HepG2 (cell line): Measurements from ENCODE around the gene ALKBH5. TPM values are rescaled to one million over a fixed set of nuclear protein-coding genes. Genes with fewer than 3 reads are reported as not detected.

Source experiments
- DPF2 ChIP-seq: sonication (generic); formaldehyde crosslinking; IDR thresholded peaks from 2 replicates; pipeline ENCODE4 v1.4.0; 2020; ENCODE audit warnings: mild to moderate bottlenecking, low read depth, missing genetic modification reagents, borderline replicate concordance
- HNRNPLL ChIP-seq: fragments of 200-400 bp; formaldehyde crosslinking; IDR thresholded peaks from 2 replicates; pipeline ENCODE4 v1.6.1; 2017; ENCODE audit warnings: mild to moderate bottlenecking, low read depth, low read length; ENCODE audit not compliant: poor library complexity, severe bottlenecking
- JDP2 ChIP-seq: sonication (generic); formaldehyde crosslinking; IDR thresholded peaks from 2 replicates; pipeline ENCODE4 v1.8.1; 2022; ENCODE audit warnings: missing genetic modification reagents, borderline replicate concordance
- KMT2A ChIP-seq: sonication (generic); formaldehyde crosslinking; IDR thresholded peaks from 2 replicates; pipeline ENCODE4 v1.4.0; 2020; ENCODE audit warnings: missing genetic modification reagents
- PHB2 ChIP-seq: fragments of 450-650 bp; IDR thresholded peaks from 2 replicates; pipeline ENCODE4 v1.6.1; 2018; ENCODE audit not compliant: partially characterized antibody
- PLRG1 ChIP-seq: fragments of 450-650 bp; conservative IDR thresholded peaks from 2 replicates; pipeline ENCODE4 v1.6.1; 2016
- RFXAP ChIP-seq: sonication (generic); formaldehyde crosslinking; IDR thresholded peaks from 2 replicates; pipeline ENCODE4 v1.4.0; 2020; ENCODE audit warnings: missing genetic modification reagents, borderline replicate concordance
- SALL1 ChIP-seq: sonication (generic); formaldehyde crosslinking; IDR thresholded peaks from 2 replicates; pipeline ENCODE4 v1.8.0; 2022; ENCODE audit warnings: mild to moderate bottlenecking, missing genetic modification reagents
- SNAI1 ChIP-seq: sonication (generic); formaldehyde crosslinking; IDR thresholded peaks from 2 replicates; pipeline ENCODE4 v1.5.0; 2020; ENCODE audit warnings: mild to moderate bottlenecking, missing genetic modification reagents, borderline replicate concordance
- ZNF224 ChIP-seq: sonication (generic); formaldehyde crosslinking; IDR thresholded peaks from 2 replicates; pipeline ENCODE4 v1.5.0; 2020; ENCODE audit warnings: mild to moderate bottlenecking, missing genetic modification reagents
- ZNF232 ChIP-seq: sonication (generic); formaldehyde crosslinking; IDR thresholded peaks from 2 replicates; pipeline ENCODE4 v1.4.0; 2020; ENCODE audit warnings: missing genetic modification reagents, borderline replicate concordance
- ZNF264 ChIP-seq: sonication (generic); formaldehyde crosslinking; IDR thresholded peaks from 2 replicates; pipeline ENCODE4 v1.4.0; 2020; ENCODE audit warnings: missing genetic modification reagents
- ZNF616 ChIP-seq: sonication (generic); formaldehyde crosslinking; IDR thresholded peaks from 2 replicates; pipeline ENCODE4 v1.5.0; 2020; ENCODE audit warnings: low read depth, mild to moderate bottlenecking, missing genetic modification reagents
- polyA plus RNA-seq, 8 experiments: library from polyadenylated mRNA; depleted of rRNA in 3 of 8; stranded (reverse) in 7 of 8; unstranded in 1 of 8; fragments of >200 nt; fragmentation: Illumina TruSeq in 4 of 8; extraction: Trizol in 4 of 8; gene quantifications; 2 replicates each; pipeline versions ENCODE4 v1.2.1 to v1.2.3, GENCODE V29; 2011 to 2016; ENCODE audit warnings: low read depth in 4 of 8, missing spikeins in 1 of 8, mixed read lengths in 1 of 8; ENCODE audit not compliant: insufficient read depth in 1 of 8
- total RNA-seq, 5 experiments: library from RNA; depleted of rRNA; stranded (reverse); fragments of >200 nt; fragmentation: Illumina TruSeq; extraction: Trizol; gene quantifications; 2 replicates each; pipeline ENCODE4 v1.2.3, GENCODE V29; 2016; ENCODE audit warnings: low read depth in 1 of 5
- TF ChIP-seq, protein P1 (sequence below): sonication (generic); formaldehyde crosslinking; IDR thresholded peaks from 2 replicates; pipeline ENCODE4 v1.8.1; 2022; ENCODE audit warnings: mild to moderate bottlenecking, missing genetic modification reagents
- TF ChIP-seq, protein P2 (sequence below), 2 experiments: fragments of 450-650 bp in 1 of 2; sonication (generic) in 1 of 2; formaldehyde crosslinking in 1 of 2; IDR thresholded peaks; 2 replicates each; pipeline versions ENCODE4 v1.6.1 to v1.8.0; 2016 to 2022; ENCODE audit warnings: antibody characterized with exemption in 1 of 2, mild to moderate bottlenecking in 1 of 2, missing genetic modification reagents in 1 of 2
- TF ChIP-seq, protein P3 (sequence below): sonication (generic); formaldehyde crosslinking; IDR thresholded peaks from 2 replicates; pipeline ENCODE4 v1.8.0; 2022; ENCODE audit warnings: low read depth, missing genetic modification reagents

Gene ALKBH5
- total and polyA plus RNA-seq, 2 of the 13 experiments (the other 11 are each of a cell fraction or from before 2014, with no cell fraction given): 68.9 to 76.9 TPM

DNA sequence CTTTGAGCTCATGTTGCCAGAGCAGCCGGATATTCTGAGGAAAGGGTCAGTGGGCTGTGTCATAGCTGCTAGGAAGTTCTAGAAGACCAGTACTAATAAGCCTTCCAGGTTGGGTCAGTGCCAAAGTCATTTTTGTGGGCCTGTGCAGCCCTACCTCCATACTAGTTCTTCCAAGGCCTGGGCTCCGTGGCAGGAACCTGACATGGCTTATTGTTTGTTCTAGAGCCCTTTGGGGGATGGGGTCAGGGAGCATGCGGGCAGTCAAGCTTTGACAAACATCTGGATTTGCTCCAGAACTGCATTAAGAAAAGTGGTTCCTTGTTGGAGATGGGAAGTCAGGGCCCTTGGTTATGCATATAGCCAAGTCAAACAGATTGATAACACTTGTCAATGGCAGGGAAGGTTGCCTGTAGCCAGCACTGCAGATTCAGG lies 7.6 kb downstream of the ALKBH5 start (continued):
- TF ChIP-seq DPF2 (CRISPR knock-in tag) (no peak), ZNF264 (CRISPR knock-in tag) (no peak), RFXAP (no peak), KMT2A (no peak), JDP2 (no peak), ZNF224 (no peak), ZNF232 (CRISPR knock-in tag) (no peak), HNRNPLL (no peak), SALL1 (CRISPR knock-in tag) (peak; percentile 30; the same call in 1 of the 2 replicates), PHB2 (no peak), SNAI1 (CRISPR knock-in tag) (no peak), PLRG1 (no peak), ZNF616 (CRISPR knock-in tag) (no peak)
- TF ChIP-seq, protein P1, sequence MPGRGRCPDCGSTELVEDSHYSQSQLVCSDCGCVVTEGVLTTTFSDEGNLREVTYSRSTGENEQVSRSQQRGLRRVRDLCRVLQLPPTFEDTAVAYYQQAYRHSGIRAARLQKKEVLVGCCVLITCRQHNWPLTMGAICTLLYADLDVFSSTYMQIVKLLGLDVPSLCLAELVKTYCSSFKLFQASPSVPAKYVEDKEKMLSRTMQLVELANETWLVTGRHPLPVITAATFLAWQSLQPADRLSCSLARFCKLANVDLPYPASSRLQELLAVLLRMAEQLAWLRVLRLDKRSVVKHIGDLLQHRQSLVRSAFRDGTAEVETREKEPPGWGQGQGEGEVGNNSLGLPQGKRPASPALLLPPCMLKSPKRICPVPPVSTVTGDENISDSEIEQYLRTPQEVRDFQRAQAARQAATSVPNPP (CRISPR knock-in tag): no peak
- TF ChIP-seq, protein P2, sequence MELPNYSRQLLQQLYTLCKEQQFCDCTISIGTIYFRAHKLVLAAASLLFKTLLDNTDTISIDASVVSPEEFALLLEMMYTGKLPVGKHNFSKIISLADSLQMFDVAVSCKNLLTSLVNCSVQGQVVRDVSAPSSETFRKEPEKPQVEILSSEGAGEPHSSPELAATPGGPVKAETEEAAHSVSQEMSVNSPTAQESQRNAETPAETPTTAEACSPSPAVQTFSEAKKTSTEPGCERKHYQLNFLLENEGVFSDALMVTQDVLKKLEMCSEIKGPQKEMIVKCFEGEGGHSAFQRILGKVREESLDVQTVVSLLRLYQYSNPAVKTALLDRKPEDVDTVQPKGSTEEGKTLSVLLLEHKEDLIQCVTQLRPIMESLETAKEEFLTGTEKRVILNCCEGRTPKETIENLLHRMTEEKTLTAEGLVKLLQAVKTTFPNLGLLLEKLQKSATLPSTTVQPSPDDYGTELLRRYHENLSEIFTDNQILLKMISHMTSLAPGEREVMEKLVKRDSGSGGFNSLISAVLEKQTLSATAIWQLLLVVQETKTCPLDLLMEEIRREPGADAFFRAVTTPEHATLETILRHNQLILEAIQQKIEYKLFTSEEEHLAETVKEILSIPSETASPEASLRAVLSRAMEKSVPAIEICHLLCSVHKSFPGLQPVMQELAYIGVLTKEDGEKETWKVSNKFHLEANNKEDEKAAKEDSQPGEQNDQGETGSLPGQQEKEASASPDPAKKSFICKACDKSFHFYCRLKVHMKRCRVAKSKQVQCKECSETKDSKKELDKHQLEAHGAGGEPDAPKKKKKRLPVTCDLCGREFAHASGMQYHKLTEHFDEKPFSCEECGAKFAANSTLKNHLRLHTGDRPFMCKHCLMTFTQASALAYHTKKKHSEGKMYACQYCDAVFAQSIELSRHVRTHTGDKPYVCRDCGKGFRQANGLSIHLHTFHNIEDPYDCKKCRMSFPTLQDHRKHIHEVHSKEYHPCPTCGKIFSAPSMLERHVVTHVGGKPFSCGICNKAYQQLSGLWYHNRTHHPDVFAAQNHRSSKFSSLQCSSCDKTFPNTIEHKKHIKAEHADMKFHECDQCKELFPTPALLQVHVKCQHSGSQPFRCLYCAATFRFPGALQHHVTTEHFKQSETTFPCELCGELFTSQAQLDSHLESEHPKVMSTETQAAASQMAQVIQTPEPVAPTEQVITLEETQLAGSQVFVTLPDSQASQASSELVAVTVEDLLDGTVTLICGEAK (IDR thresholded peaks at IDR 0.05): no peak
- TF ChIP-seq, protein P2 (CRISPR knock-in tag; IDR thresholded peaks at IDR 0.05): no peak
- TF ChIP-seq, protein P3, sequence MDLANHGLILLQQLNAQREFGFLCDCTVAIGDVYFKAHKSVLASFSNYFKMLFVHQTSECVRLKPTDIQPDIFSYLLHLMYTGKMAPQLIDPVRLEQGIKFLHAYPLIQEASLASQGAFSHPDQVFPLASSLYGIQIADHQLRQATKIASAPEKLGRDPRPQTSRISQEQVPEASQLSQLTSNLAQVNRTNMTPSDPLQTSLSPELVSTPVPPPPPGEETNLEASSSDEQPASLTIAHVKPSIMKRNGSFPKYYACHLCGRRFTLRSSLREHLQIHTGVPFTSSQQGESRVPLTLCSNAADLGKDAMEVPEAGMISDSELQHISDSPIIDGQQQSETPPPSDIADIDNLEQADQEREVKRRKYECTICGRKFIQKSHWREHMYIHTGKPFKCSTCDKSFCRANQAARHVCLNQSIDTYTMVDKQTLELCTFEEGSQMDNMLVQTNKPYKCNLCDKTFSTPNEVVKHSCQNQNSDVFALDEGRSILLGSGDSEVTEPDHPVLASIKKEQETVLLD (CRISPR knock-in tag): no peak
